CMK (cell line): Measurements from ENCODE around the gene LRRC37A.
"Not testable (repeated sequence)": the region's sequence is repeated elsewhere in the genome, so short reads cannot be mapped to it uniquely, and the experiment has no call there.

Experiments used
- DNase-seq: peaks from one replicate; pipeline ENCODE4 v3.0.0-alpha.2; 2010; ENCODE audit warnings: low read depth

The LRRC37A gene

DNA sequence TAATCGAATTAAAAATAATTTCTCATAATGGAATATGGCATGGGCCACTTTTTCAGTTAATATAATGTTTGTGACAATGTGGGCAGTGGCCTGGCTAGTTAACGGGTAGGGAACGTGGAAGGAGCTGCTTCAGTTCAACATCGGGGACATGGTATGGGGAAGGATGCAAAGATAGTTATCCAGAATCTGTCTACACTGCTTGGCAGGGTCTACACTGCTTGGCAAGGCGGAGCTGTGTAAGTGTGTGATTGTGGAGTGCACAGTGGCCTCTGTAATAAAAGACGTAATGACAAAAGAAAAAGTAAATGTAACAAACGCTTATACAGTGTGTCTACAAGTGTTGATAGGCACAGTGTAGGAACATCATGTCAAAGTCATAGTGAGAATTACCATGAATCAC is 7.3 kb upstream of the LRRC37A start:
- DNase-seq, result not testable (repeated sequence)

GRCh38 chr17:46290906-46291546 is 3.9 kb upstream of the LRRC37A start:
- DNase-seq, result peak; percentile 55

GRCh38 chr17:46291618-46292017 is 3.3 kb upstream of the LRRC37A start:
- DNase-seq, result not testable (repeated sequence)

GRCh38 chr17:46341220-46341619 is 46.3 kb downstream of the LRRC37A start:
- DNase-seq, result not testable (repeated sequence)

GRCh38 chr17:46342131-46342530 is 47.2 kb downstream of the LRRC37A start:
- not testable (repeated sequence) for DNase-seq

DNA sequence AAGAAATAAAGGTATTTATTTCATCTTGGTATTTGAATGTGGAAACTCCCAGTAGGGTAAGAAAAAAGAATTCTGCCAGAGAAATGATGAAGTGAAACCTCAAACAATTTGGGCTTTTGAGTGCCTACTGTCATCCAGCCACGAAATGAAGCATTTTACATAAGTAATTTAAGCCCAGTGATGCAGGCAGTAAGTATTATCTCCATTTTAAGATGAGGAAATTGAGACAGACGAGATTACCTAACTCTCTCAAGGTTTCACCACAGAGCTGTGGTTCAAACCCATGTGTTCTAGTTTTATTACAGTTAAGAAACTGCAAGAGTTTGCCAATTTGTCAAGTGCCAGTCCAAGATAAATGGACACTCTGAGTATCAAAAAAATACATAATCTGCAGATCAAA is 53.4 kb downstream of the LRRC37A start:
- DNase-seq, result not testable (repeated sequence)

DNA sequence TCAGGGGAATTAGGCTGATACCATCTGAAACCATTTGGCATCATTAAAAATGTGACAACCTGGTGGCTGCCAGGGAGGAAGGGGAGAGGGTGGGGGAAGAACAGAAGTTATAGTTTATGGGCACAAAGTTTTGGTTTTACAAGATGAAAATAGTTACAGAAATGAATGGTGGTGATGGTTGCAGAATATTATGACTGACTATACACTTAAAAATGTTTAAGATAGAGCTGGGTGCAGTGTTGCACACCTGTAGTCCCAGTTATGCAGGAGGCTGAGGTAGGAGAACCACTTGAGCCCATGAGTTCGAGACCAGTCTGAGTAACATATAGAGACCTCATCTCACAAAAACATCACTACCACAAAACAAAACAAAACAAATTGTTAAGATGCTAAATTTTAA is 54.1 kb downstream of the LRRC37A start:
- DNase-seq, result not testable (repeated sequence)

GRCh38 chr17:46353856-46354255 is 58.9 kb downstream of the LRRC37A start:
- not testable (repeated sequence) for DNase-seq

DNA sequence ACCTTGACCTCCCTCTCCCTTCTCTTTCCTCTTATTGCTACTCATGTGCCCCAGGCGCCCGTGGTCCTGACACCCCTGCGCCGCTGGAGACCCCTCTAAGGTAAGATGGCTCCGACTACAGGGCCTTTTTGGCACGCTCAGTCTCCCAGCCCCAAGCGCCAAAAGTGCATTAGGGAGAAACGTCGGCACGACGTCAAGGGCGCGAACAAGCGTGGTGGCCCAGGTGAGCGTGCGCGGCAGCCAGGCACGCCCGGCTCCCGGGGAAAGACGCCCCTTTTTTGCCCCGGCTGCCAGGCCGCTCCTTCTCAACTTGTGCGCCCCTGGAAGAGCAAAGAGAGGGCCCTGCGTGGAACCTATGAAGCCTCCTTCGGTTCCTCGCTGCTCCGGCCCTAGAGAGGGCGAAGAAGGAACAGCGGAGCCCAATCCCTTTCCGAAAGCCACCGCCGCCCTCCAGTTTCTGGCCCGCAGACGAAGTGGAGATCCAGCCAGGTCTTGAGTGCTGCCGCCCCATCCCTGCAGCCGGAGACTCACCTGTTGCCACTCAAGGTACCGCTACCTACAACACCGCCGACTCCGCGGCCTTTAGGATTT is 66.3 kb downstream of the LRRC37A start:
- DNase-seq, result not testable (repeated sequence)

DNA sequence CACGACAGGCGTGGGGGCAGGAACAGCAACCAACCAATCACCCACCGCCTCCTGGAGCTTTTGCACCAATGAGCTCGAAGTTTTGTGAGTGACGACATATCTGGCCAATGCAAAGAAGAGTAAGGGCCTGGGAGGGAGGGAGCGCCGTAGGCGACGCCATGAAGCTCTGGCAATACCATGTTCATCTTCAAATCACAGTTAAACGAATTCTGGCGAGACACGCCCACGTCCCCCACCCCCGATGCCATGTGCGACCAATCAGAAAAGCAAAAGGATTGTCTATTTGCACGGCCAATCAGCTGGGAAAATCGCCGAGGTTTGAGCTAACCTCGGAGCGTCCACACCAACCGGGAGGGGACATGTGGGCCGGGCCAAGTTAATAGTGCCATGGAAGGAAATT is 66.8 kb downstream of the LRRC37A start, which contains the start of gene ARL17B:
TSS of gene ARL17B (minus strand) at position 12 of the 400 bp plus-strand sequence. CDS start 3,369 bp downstream, outside the sequence.
- DNase-seq, result not testable (repeated sequence)

DNA sequence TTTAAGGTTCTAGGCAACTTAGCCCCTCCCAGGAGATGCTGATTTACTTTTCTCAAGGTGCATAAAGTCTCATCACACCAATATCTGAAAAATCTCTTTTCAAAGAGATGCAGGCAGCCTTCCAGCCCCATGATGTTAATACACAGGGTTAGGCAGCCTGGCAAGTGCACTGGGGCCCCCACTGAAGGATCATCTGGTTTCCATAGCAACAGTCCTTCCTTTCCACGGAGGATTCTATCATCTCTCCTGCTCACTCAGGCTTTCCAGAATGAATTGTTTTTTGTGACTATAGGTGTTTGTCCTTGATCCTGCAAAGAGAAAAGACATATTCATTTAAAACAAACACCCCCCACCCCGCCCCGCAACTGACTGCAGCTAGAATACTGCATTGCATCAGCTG is 72.6 kb downstream of the LRRC37A start:
- DNase-seq, result not testable (repeated sequence)

DNA sequence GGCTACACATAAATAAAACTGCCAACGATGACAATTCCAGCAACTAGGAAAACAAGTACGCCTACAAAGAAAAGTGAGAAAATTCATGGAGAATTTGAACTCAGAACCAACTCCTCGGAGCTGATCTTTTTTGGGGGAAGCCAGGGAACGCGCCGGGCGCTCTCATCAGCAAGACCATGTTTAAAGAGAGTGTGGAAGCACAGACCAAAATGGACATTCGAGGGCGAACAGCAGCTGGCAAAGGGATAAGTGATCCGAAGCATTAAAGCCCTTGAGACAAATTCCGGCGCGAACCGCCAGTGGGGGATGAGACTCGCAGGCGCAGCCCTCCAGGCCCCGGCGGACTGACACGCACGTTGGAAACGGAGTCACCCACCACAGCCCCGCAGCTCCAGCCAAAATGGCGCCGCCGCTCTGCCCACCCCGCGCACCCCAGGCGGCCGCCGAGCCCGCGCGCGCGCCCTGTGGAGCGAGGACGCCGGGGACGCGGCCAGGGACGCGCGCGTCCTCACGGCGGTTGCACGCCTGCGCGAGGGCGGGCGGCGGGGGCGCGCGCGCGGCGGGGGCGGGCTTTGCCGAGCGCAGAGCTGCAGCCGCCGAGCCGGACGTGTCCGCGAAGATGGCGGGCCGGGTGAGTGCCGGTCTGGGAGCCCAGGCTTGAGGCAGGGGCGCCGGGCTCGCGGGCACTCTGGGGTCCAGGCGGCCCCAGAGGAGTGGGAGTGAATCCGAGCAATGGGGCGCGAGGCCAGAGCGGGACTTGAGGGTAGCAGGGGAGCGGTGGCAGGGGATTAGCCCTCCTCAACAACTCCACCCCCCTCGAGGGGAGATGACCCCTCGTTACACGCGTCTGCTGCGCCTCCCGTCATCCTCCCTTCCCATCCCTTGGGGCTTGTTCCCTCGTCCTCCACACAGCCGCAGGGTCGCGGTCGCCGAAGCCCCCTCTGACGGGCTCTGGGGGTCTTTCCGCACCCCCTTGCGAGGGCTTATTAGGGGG is 77.6 kb downstream of the LRRC37A start:
- DNase-seq, result not testable (repeated sequence)

- DNase-seq, result not testable (repeated sequence)
Observed at GRCh38 chr17:46373418-46373817, 78.5 kb downstream of the LRRC37A start.

DNA sequence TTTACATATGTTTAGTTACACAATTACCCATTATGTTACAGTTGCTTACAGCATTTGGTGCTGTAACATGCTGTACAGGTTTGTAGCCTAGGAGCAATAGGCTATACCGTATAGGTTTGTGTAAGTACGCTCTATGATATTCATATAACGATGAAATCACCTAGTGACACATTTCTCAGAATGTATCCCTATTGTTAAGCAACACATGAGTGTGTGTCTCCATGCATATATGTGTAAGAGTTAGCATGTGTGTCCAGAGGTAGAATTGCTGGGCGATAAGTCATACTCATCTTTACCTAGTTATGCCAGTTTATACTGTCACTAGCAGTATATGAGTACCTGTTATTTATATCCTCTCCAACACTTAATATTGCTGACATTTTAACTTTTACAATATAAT is 88.2 kb downstream of the LRRC37A start:
- DNase-seq, result not testable (repeated sequence)

GRCh38 chr17:46385491-46385890 is 90.6 kb downstream of the LRRC37A start:
- not testable (repeated sequence) for DNase-seq
